Heart right ventricle (tissue), 16 donors: ENCODE data around the gene DCAF7. TPM values are rescaled to one million over a fixed set of nuclear protein-coding genes. Genes with fewer than 3 reads are reported as not detected.

Experiments used
- ATAC-seq, 8 donors: fragments of 200-7000 bp; cut with Tn5 transposase; one replicate each; pipeline ENCODE4 v1.9.1; 2020; ENCODE audit warnings: mild to moderate bottlenecking in 8 of 8, moderate library complexity in 8 of 8, moderate number of reproducible peaks in 1 of 8
- DNase-seq, 2 donors: peaks; one replicate each; pipeline ENCODE4 v3.0.0-alpha.2; 2020
- H3K27ac ChIP-seq, 10 donors: fragments of 200-600 bp; sonication (generic) in 2 of 10; one replicate each; pipeline versions ENCODE4 v1.5.0 to v1.8.0; 2020 to 2022; ENCODE audit warnings: mild to moderate bottlenecking in 3 of 10
- H3K27me3 ChIP-seq, 7 donors: fragments of 200-600 bp; one replicate each; pipeline ENCODE4 v1.8.0; 2021 to 2022; ENCODE audit warnings: mild to moderate bottlenecking in 2 of 7
- H3K36me3 ChIP-seq, 9 donors: fragments of 200-600 bp; sonication (generic) in 1 of 9; one replicate each; pipeline versions ENCODE4 v1.5.0 to v1.8.0; 2020 to 2022; ENCODE audit warnings: mild to moderate bottlenecking in 2 of 9
- H3K4me1 ChIP-seq, 9 donors: fragments of 200-600 bp; sonication (generic) in 1 of 9; one replicate each; pipeline versions ENCODE4 v1.5.0 to v1.8.0; 2020 to 2022; ENCODE audit warnings: mild to moderate bottlenecking in 4 of 9
- H3K4me3 ChIP-seq, 10 donors: fragments of 200-600 bp; sonication (generic) in 2 of 10; one replicate each; pipeline versions ENCODE4 v1.5.0 to v1.8.0; 2020 to 2022; ENCODE audit warnings: mild to moderate bottlenecking in 7 of 10, moderate library complexity in 2 of 10
- H3K9me3 ChIP-seq, 11 donors: fragments of 200-600 bp in 10 of 11; sonication (generic) in 2 of 11; one replicate each; pipeline versions ENCODE4 v1.5.0 to v1.8.0; 2013 to 2022; ENCODE audit warnings: mild to moderate bottlenecking in 2 of 11, control low read depth in 1 of 11, moderate library complexity in 1 of 11
- WGBS, 2 donors: extraction: QIAGEN DNeasy Blood & Tissue Kit; methylation state at CpG; one replicate each; pipeline ENCODE4 v1.1.7; 2013; ENCODE audit warnings: inconsistent platforms in 1 of 2; 5-methylcytosine and 5-hydroxymethylcytosine counted together
- intact Hi-C, 10 donors: fragments of 100-400 bp; cut with DNase I; formaldehyde crosslinking; loops; one replicate each; pipeline versions ENCODE4 v1.11.1 to v1.14.2; 2022
- polyA plus RNA-seq, 2 donors: library from polyadenylated mRNA; stranded (reverse); fragments of 200-250 nt; gene quantifications; one replicate each; pipeline ENCODE4 v1.2.3, GENCODE V29; 2013
- total RNA-seq, 10 donors: library from RNA; stranded (reverse); fragmentation: NEBNext Ultra II Directional in 3 of 10; extraction: Animal tissue kit (Norgen Biotek cat#: 25700) in 3 of 10; gene quantifications; one replicate each; pipeline versions ENCODE4 v1.2.1 to v1.2.4, GENCODE V29; 2021 to 2023
- TF ChIP-seq, protein P1 (sequence below), 9 donors: fragments of 200-600 bp; sonication (generic) in 2 of 9; IDR thresholded peaks; one replicate each; pipeline versions ENCODE4 v1.5.0 to v1.8.0; 2021 to 2022; ENCODE audit warnings: antibody characterized with exemption in 9 of 9, mild to moderate bottlenecking in 5 of 9, moderate library complexity in 1 of 9
- donor health status: Arrhythmogenic right ventricular cardiomyopathy.
- donor health status: ischemic (EF 13 %, LVEDD 7.1; RV severe dilation, severe dysfunction).
- donor health status: healthy with polysubstance abuse.
- donor health status: DM: no; HTN: yes; CAD: no.
- donor health status: DM: no; HTN: no; CAD: no.
- donor health status: ischemic (EF 25% LVEDD 6.9; RV normal size, moderate dysfunction).
- donor health status: ischemic (EF 25% LVEDD 5.7; RV mildly dilated, moderate dysfunction).
- donor health status: healthy.
- donor health status: DM: yes; HTN: yes; CAD: no.
- donor health status: Ischemic cardiomyopathy.
- donor health status: ischemic (EF 35%, LVEDD 5.7; RV mildly dilated, moderate dysfunction).
- donor health status: nonischemic (EF 11% LVEDD 7.7; RV severe dilation, severe dysfunction).
- donor health status: DM: yes; HTN: yes; CAD: no.
- donor health status: PGD.
- donor health status: ischemic (EF 29% LVEDD 5.4; RV normal size, mild dysfunction).
- donor health status: nonischemic (EF 23%, LVEDD 6.1; RV moderate dilation, normal function).

DCAF7 gene
- total and polyA plus RNA-seq, 12 donors: 10.2 to 60.7 (median 41.7) TPM

DNA sequence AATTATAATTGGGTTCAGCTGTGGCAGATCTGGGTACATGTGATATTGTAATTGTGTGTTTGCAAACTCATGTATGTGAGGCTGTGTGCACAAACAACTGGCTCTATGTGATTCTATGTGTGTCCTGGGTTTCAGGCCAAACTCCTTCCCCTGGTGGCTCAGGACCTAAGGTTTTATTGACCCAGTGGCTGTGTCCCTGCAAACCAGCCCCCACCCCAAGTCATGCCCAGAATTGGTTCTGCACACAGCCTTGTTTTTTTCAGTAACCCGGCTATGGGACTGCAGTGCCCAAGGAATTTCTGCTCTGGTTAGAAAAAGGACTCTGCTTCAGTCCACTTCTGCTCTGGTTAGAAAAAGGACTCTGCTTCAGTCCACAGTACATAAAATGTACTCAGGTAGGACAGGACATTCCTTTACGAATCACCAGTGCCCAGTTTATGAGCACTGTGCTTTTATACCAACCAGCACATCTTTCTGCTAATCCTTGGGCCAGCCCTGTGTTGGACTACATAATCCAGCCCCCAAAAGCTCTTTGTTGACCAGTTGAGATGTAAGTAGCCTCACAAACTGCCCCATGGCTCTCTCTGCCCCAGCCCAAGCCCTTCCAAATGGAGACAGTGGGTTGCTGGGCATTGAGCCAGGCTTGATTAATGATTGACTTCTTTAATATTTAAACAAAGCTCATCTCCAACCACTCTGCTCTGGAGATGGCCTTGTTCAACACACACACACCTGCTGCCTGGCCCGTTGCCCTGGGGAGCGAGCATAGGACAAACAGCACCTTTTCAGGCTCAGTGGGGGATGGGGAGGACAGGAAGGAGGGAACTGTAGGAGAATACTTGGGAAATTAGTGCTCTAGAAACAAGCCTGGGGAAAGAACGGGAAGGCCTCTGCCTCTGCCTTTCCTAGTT, 30.1 kb upstream of the DCAF7 start:
- intact Hi-C loops: no loop called here
- H3K9me3 ChIP-seq: no peaks in the 10 kb centered on the region
- no peak overlapping the region for H3K27ac ChIP-seq
- DNase-seq (no peak), ATAC-seq (no peak)
- TF ChIP-seq, protein P1, sequence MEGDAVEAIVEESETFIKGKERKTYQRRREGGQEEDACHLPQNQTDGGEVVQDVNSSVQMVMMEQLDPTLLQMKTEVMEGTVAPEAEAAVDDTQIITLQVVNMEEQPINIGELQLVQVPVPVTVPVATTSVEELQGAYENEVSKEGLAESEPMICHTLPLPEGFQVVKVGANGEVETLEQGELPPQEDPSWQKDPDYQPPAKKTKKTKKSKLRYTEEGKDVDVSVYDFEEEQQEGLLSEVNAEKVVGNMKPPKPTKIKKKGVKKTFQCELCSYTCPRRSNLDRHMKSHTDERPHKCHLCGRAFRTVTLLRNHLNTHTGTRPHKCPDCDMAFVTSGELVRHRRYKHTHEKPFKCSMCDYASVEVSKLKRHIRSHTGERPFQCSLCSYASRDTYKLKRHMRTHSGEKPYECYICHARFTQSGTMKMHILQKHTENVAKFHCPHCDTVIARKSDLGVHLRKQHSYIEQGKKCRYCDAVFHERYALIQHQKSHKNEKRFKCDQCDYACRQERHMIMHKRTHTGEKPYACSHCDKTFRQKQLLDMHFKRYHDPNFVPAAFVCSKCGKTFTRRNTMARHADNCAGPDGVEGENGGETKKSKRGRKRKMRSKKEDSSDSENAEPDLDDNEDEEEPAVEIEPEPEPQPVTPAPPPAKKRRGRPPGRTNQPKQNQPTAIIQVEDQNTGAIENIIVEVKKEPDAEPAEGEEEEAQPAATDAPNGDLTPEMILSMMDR (IDR thresholded peaks at IDR 0.05): no peak
- H3K4me3 ChIP-seq: no peak overlapping the region
- WGBS, 2 donors: 57 to 63% methylated on average over 5 of the region's 5 CpGs
- peaks cover 0 to 3% (median 0%) of the 10 kb centered on the region in 9 donors for H3K4me1 ChIP-seq
- no peaks in the 10 kb centered on the region for H3K36me3 ChIP-seq
- H3K27me3 ChIP-seq: peaks cover 0 to 31% (median 0%) of the 10 kb centered on the region in 7 donors

DNA sequence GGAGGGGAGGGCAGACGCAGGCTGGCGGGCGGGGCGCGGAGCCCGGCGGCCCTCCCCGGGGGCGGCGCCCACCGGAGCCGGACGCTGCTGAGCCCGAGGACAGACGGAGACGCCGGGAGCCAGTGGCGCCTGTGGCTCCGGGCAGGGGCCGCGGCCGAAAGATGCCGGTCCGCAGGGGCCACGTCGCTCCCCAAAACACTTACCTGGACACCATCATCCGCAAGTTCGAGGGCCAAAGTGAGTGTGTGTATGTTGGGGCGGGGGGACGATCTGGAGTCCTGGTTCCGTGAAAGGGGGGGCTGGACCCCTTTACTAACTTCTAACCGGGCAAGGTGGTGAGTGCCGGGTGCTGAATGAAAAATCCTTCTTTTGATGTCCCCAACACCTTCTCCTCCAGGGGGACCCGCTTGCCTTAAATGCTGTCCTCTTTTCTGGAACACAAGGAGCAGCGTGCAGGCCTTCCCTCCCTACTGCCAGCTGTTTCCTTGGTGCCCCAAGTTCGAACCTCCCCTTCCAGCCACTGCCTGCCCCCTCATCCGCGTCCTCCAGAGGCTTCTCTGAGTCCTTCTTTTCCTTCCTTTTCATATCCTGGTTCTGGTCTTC, 26.9 kb upstream of the DCAF7 start, which contains the start of gene KCNH6:
Gene KCNH6, plus strand, starts transcription at position 106 of the 603 bp plus-strand sequence. Its CDS starts 56 bp downstream, at position 162.
- intact Hi-C loops: no loop called here
- Histone ChIP-seq H3K9me3 (no peaks in the 10 kb centered on the region), H3K27me3 (peaks cover 0 to 32% (median 0%) of the 10 kb centered on the region in 7 donors), H3K36me3 (no peaks in the 10 kb centered on the region), H3K4me1 (peaks cover 0 to 3% (median 0%) of the 10 kb centered on the region in 9 donors), H3K27ac (no peak within 1 kb of the TSS), H3K4me3 (peak within 1 kb of the TSS in 5 of 10 donors; percentile 10 to 33 (median 22))
- DNase-seq: no peak
- whole genome bisulfite sequencing, 2 donors: 7 to 8% methylated on average over 38 of the region's 38 CpGs
- TF ChIP-seq, protein P1 (IDR thresholded peaks at IDR 0.05): no peak
- ATAC-seq: peak in 1 of 8 donors; percentile 48

DNA sequence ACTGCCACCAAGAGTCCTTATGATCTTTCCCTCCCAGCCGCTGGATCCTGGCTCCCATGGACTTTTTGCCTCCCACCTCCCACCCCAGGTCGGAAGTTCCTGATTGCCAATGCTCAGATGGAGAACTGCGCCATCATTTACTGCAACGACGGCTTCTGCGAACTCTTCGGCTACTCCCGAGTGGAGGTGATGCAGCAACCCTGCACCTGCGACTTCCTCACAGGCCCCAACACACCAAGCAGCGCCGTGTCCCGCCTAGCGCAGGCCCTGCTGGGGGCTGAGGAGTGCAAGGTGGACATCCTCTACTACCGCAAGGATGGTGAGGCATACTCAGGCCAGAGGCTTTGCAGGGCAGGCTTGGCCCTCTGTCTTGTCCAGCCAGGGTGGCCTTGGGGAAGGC, 26.2 kb upstream of the DCAF7 start:
- Histone ChIP-seq H3K27ac (no peak overlapping the region), H3K36me3 (no peaks in the 10 kb centered on the region), H3K4me1 (peaks cover 0 to 3% (median 0%) of the 10 kb centered on the region in 9 donors), H3K4me3 (no peak overlapping the region), H3K9me3 (no peaks in the 10 kb centered on the region), H3K27me3 (peaks cover 0 to 32% (median 0%) of the 10 kb centered on the region in 7 donors)
- intact Hi-C loops: no loop called here
- TF ChIP-seq, protein P1 (IDR thresholded peaks at IDR 0.05): no peak
- ATAC-seq: no peak
- DNase-seq: no peak
- 91 to 93% methylated on average over 14 of the region's 14 CpGs for WGBS, 2 donors

DNA sequence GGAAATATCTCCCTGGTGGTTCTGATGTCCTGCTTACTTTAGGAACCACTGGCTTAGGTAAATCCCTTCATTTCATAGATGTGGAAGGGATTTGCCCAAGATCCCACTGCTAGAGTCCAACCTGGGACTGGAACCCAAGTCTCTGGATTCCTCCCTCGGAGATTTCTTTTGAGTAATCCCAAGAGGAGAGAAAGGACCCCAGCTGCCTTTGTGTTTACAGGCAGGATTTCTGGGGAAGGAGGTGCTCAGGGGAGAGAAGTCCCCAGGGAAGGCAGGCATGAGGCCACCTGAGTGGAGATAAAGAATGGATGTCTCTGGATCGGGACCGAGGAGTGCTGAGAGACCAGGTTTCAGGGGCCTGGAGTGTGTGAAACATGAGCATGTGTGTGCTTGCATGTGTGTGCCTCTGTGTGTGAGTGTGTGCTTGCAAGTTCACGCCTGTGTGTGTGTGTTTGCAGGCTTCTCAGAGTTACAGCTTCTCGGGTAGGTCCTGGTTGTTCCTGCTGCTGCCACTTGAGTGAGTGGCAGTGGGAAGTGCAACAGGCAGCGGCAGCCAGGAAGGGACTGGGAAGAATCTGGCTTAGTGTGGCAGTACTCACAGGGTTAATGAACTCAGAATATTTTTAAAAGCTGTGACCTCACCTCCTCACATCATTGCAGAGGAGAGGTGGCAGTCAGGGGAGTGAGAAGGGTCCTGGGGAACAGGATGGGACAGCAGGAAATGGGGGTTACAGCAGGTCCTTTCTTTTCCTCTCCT, 24.9 kb upstream of the DCAF7 start:
- TF ChIP-seq, protein P1 (IDR thresholded peaks at IDR 0.05): no peak
- H3K4me1 ChIP-seq: peaks cover 0 to 3% (median 0%) of the 10 kb centered on the region in 9 donors
- H3K4me3 ChIP-seq: no peak overlapping the region
- ATAC-seq (no peak), DNase-seq (no peak)
- no peak overlapping the region for H3K27ac ChIP-seq
- H3K27me3 ChIP-seq: peaks cover 0 to 32% (median 0%) of the 10 kb centered on the region in 7 donors
- intact Hi-C loops: no loop called here
- no peaks in the 10 kb centered on the region for H3K9me3 ChIP-seq
- no peaks in the 10 kb centered on the region for H3K36me3 ChIP-seq
- WGBS, 2 donors: 47 to 56% methylated on average over 6 of the region's 6 CpGs
